Activated CD8-positive, alpha-beta memory T cell treated with anti-CD3 and anti-CD28 coated beads for 24 hours (primary cell): ENCODE results near the gene EFNA5.
"Not testable (repeated sequence)": the region's sequence is repeated elsewhere in the genome, so short reads cannot be mapped to it uniquely, and the experiment has no call there.

Experiments used
- DNase-seq: peaks from one replicate; pipeline ENCODE4 v3.0.0-alpha.2; 2020

Gene EFNA5

DNA sequence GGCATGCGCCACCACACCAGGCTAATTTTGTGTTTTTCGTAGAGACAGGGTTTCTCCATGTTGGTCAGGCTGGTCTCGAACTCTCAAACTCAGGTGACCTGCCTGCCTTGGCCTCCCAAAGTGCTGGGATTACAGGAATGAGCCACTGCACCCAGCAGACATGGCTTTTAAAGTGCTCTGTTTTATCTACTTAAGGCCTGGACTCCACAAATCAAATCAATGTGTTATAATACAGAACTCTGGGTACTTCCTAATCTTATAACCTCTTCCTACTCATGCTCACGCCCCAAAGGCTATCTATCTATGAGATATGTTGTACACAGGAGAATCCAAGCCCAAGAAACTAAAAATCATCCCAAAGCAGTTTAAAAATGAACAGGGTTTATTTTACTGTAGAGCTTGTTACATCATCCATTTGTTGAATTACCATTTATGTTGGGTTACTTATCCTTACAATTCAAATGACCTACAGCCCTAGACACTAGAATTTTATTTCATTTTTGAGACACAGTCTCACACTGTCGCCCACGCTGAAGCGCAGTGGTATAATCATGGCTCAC, 155.1 kb downstream of the EFNA5 start:
- no peak for DNase-seq

DNA sequence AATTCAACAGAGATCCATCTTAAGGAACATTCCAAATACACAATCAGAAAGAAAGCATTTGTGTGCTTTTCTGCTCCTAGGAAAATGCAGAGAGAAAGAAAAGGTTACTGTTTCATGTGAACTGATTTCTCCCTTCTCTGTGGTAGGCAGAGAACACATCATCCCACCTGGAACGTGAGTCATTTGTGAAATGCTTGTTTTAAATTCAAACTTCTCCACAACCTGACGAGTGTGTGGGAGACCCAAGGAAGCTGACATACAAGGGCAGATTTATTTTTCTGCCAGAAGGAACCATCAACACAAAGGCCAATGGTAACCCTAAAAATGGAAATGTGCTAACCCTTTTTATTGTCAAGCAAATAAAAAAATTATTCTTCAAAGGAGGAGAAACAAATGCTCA, 156.4 kb downstream of the EFNA5 start:
- no peak for DNase-seq

DNA sequence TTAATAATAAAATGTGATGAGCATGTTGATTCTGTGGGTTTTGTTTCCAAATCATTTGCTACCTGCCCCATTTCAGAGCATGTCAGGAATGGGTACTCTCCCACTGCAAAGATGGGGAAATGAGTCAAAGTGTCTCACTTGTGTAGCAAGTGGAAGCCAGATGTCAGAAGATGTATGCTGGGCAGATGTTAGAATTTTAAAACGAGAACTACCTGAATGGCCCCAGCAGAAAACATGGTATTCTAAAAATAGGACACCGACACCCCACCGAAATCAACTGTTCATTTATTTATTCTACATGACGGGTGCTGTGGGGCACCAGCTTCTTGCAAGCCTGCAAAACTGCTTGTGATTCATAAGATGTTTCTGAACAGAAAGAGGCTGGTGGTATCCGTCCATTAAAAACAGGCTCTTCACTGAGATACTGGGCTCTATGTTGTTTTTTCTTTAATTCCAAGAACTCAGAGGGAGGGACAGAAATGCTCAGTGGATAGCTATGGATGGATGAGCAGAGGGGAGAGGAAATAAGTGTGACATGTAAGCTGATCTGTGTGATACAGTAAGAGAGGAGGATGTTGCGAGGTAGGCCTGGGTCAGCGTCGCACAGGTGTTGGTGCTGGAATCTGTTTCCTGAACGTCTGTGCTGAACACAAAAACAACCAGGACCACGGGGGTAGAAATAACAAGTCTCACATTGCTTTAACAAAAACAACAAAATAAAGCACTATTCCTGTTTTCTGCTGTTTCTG, 157.2 kb downstream of the EFNA5 start:
- no peak for DNase-seq

DNA sequence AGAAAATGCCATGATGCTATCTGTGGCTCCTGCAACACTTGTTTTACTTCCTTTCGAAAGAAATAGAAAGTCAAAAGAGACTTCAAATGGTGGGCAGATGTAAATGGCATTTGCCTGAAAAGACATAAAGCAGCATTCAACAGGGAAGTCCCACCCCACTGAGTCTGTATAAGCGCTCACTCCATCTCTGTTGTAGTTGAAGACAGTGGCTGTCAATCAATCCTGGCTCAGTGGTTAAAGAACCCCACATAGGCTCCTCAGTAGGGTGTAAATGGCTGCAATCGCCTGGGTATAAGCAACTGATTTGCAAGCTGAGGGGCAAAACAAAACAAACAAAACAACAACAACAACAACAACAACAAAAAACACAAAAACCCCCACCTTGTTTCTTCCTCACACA, 158.7 kb downstream of the EFNA5 start:
- no peak for DNase-seq

DNA sequence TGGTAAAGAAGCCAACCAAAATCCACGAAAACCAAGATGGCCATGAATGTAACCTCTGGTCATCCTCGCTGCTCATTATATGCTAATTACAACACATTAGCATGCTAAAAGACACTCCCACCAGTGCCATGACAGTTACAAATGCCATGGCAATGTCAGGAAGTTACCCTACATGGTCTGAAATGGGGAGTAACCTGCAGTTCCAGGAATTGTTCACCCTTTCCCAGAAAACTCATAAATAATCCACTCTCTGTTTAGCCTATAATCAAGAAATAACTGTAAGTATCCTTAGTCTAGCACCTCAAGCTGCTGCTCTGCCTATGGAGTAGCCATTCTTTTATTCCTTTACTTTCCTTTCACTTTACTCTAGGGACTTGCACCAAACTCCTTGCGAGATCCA, 160.6 kb downstream of the EFNA5 start:
- DNase-seq = no peak

DNA sequence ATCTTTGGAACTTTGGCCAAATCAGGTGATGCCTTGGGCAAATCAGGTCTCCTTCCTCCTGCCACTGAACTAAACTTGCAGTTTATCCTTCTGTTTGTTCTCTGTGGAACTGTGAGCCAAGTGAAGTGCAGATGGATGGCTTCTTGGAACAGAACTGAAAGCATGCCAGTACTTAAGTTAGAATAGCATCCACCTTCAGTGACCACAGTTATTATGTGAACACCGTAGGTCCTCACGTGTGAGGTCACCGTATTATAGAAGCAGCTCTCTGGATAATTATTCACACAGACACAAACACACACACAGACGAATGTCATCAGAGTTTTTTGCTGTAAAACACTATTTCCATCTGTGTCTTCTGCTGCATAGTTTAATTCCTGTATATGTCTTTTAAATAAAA, 162.6 kb downstream of the EFNA5 start:
- no peak for DNase-seq

DNA sequence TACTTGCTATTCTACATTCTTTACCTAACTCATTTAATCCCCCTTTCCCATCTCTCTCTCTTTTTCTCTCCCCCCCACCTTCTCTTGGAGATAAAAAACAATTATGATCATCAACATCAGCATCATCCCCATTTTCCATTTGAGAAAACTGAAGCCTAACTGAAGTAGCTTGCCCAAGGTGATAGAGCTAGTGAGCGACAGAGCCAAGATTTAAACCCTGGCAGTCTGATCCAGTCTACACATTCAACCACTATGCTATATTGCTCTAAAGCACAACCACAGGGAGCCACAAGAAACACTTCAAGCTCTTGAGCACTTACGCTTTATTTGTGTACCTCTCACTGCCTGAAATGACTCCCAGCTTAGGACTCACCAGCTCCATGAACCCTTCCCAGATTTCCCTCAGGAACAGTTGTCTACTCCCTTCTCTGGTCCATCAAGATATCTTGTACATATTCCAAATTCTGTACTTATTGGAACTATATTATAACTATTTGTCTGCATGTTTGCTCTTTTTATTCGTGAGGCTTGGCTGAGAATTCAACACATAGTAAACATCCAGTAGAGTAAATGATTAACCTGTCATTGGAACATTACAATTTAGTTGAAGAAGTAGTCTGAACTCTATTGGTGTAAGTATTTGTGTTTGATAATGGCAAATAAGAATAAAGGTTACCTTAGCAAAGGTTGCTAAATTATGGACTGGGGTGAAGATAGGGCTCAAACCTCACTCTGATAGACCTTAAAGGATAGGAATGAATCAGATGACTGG, 164.8 kb downstream of the EFNA5 start:
- no peak for DNase-seq

DNA sequence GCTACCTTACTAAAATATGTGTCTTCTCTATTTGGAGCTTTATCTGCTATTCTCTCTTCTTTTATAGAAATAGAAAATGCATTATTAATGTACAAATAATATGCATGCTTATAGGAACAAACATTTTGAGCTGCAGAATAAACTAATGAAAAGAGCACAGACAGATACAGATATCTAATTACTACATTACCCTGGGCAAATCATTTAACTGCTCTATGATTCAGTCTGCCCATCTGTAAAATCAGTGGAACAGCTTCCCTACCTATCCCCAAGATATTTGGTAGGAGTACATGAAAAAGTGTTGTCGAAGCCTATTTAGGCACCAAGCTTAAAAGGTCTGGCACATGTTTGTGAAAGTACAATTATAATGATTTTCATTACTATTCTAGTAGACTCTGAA, 166.3 kb downstream of the EFNA5 start:
- no peak for DNase-seq

DNA sequence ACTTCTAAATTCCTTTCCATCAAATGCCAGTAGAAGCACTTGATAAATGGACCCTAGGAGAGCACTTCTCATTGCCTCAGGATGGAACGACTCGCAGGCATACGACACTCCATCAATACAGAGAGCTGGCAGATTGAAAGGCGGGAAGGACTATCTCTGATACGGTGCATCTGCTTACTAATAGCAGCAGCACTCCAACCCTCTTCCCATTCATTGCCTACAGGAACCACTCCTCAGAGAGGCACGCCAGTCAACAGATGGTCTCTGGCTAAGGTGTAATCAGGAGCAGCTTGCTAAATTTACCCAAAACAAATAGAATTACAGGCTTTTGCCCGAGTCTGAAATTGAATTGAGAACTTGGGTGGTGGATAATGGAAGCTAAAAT, 168.1 kb downstream of the EFNA5 start:
- DNase-seq = no peak

DNA sequence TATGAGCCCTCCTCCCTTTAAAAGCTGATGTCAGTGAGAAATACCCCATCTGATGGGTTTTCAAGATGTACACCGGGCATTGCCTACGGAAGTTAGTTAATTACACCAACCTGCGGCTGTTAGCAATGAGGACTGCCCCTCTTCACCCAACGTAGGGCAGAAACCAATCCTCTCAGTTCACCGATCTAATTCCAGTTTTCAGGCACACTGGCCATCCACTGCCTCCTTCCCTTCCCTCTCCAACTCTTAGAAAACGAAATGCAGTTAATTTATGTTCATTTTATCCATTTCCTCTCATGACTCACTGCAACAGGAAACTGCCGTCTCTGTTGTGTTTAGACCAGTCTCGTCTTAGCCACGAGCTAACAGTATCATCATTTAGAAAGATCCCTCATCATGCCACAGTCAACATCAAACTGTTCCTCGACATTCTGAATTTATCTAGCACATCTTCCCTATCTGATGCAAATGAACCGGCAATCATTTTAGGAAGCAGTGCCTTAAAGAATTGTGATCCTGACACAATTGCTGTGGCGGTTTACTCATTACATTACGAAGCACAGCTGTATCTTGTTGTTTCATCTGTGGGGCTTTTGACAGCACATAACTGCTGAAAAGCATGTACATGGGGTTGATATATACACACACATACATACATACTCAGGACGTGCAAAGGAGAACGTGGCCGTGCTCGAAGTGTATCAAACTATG, 168.6 kb downstream of the EFNA5 start:
- no peak for DNase-seq

DNA sequence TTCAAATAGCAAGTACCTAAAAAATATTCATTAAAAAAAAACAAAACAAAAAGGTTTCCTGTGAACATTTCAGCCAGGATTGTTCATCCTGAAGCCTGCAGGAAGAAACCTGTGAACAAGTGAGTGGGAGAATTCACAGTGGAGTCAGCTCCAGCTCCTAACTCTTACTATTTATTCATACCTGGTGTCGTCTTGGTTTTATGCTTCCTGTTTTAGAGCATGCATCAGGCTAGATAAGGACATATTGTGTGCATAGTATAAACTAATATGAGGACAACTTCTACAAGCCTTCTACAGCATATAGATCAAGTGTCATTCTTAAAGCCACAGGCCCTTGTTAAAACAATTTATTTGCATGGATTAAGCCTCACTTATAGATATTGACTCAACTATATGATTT, 169.9 kb downstream of the EFNA5 start:
- no peak for DNase-seq

DNA sequence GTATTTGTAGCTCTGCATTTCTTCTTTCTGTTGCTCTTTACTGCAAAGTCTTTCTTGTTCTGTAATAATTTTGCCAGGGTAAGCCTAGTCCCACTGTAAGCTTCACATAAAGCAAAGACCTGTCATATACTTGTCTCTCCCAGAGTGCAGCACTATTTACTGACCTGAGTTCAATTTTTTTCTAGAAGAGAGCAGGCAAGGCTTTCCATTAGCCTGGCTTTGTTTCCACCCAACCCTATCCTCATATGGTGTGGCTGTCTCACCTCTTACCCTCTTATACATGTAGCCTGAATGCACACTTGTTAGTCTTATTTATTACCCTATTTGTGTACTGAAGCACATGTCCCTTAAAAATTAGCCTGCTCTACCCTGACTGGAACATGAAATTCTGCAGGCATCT, 170.4 kb downstream of the EFNA5 start:
- no peak for DNase-seq

DNA sequence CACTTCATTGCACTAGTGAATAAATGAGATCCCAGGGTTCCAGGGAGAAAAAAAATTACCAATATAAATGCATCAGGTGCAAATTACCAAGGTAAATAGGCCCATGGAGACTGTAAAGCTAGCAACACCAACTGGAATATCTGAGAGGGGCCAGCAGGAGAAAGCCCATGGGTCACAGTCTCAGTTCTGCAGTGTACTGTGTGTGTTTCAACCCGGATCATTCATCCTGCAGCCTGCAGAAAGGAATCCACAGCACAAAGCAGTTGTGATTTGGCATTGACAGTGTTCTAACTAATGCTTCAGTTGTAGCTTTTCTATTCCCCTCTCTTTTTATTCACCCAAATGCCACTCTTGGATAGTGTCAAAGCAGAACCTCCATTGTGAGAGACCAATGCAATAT, 171.0 kb downstream of the EFNA5 start:
- no peak for DNase-seq

DNA sequence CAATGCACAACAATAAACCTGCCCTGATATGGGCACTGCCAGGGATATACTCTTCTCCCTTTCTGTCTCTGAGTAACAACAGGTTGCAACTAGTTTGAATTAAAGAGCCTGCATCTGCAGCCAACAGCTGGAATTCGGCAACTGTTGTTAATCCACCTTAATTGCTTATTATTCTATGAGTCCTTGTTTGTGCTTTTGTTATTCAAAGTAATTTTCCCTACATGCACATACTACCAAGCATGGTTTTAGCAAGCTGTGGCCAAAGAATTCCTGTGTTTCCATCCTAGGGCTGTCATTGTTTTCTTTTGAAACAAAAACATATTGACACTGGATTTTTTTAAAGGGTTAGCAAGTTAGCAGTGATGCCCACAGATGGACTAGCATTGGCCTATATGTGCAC, 171.5 kb downstream of the EFNA5 start:
- DNase-seq = no peak

DNA sequence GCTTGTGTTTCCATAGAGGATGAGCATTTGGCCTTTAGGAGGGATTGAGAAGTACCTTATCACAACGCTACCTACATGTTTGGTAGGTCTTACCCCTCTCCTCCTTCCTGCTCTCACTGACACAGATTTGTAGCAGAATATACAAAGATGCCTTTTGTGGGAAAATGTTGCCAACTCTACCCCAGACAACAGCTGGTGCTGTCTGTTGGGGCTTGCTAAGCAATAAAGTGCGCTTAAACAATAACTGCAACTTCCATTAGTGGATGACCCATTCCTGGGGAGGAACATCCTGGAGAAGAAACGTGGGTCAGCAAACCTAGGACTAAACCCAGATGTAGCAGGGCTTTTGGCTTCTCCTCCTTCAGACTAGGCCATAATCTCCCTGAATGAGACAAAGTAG, 174.3 kb downstream of the EFNA5 start:
- DNase-seq = no peak

DNA sequence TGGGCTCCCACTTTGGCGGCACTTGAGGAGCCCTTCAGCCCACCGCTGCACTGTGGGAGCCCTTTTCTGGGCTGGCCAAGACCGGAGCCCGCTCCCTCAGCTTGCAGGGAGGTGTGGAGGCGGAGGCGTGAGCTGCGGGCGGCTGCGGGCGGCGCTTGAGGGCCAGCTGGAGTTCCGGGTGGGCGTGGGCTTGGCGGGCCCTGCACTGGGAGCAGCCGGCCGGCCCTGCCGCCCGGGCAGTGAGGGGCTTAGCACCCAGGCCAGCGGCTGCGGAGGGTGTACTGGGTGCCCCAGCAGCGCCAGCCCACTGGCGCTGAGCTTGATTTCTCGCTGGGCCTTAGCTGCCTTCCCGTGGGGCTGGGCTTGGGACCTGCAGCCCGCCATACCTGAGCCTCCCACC, 176.6 kb downstream of the EFNA5 start:
- not testable (repeated sequence) for DNase-seq

DNA sequence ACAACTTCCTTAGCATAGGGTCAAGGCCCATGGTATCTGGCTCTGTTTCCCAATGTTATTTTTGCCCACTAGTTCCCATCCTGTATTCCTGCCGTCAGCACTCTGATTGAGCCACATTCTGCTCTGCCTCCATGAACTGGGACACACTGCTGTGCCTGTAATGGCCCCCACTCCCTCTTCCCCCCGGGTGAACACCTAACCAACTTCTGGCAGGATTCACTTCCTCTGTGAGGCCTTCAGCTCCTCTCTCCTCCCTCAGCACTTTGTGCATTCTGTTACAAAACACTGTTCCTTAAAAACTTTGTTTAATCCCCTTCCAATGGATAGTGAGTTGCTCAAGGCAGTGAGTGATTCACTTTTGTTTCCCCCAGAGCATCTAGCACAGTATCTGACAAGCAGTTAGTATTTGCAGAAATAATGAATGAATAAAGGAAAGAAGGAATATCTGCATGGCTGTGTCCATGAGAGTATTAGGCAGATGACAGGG, 183.6 kb downstream of the EFNA5 start:
- DNase-seq = no peak

DNA sequence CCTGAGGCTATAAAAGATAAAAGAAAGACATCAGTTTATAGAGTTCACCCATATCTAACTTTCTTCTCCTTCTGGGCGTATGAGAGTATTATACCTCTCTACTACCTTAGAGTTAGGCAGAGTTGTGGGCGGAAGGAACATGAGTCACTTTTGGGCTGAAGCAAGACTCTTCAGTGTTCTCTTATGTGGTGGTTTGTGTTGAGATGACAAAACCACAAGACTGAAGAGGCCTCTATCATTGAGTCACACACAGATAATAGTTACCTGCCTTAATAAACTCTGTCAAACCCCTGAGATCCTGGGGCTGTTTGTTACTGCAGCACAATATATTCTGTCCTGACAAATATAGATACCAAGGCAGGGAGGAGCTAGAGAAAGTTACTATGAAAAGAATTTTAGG, 184.2 kb downstream of the EFNA5 start:
- no peak for DNase-seq

DNA sequence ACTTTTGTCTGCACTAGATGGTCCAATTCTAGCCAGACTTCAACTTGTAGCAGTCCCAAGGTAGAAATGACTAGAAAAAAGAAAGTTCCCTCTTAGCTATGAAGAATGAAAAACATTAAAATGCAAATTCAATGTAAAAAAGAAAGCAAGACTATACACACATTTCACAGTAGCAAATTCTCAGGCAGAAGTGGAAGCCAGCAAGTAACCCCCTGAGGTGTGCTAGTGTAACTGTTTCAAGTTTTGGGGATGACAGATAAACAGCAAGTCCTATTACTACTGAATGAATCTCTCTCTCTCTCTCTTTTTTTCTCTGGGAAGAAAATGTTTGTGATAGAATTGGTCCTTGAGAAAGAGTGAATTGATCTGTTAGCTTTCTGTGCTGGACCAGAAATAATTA, 185.6 kb downstream of the EFNA5 start:
- no peak for DNase-seq

DNA sequence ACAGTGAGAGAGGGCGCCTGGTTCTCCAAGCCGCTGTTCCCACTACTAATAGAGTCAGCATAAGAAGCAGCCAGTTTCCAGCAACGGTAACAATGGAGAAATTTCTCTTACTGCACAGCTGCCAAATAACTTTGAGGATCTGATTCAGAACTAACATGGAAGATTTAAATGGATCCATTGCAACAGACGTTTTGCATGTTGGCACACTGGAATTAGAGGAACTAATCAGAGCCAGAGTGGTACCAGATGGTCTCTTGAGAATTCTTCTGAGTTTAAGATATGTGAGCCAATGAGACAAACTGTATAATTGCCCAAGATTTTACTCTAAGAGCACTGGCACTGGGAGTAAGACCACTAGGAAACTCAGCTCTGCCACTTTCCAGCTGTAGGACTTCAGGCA, 186.5 kb downstream of the EFNA5 start:
- DNase-seq = no peak

DNA sequence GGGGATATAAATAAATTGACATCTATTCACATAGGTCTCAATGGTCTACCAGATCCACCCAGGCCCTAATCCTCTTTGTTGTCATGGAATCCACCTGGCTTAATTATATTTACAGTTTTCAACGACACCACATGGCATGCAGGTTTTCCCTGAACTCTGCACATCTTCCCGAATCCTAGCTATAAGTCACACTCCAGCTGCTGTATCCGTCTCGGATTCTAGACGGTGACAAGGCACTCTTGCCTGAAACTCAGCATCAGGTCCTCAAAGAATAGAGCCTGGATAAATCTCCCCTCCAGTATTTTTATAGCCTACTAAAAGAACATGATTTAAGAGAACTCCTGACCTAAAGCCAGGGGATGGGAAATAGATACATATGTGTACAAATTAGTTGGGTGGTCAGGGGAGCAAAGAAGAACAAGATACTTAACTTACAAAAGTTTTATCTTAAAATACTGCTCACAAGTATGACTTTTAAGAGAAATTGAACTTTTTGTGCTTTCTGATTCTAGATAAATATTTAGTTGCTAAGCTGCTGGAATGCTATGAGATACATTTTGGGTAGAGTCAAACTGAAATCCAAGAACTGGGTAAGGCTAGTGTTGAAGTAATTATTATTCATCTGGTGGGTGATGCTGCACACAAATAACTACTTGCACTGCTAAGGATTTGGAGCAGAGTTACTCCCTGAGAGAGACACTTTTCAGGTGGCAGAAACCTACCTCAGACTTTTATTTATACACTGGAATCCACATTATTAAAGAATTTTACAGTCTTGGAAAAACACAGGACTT, 187.3 kb downstream of the EFNA5 start:
- DNase-seq = no peak

DNA sequence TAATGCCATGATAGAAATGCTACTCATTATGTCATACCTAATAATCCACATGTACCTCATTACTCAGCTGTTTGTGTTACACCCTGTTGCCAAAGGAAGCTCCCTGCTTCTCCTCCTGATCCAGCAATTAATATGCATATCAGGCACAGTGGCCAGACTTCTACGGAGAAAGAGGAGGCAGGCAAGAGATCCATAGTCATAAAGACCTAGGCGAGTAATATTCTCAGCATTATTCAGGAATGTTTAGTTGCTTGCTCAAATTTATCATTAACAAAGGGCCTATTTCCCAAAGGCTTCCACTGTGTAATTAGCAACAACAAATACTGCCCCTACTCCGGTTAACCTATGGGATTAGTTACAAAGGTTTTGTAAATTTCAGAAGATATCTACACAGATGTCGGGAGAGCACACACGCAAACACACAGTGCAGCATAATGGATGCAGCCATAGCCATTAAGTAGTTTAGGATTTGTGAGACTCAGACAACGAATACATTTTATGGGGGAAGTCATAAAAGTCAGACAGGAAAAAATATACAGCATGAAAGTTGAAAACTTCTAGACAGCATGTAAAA, 192.6 kb downstream of the EFNA5 start:
- DNase-seq = no peak
